SIG-M5 (cell line): ENCODE measurements around the gene FARP2.
"Not testable (repeated sequence)": the region's sequence is repeated elsewhere in the genome, so short reads cannot be mapped to it uniquely, and the experiment has no call there.

ENCODE experiments used
- DNase-seq: peaks from one replicate; lab custom pipeline; 2025; lab: John Stamatoyannopoulos, UW

Gene FARP2

DNA sequence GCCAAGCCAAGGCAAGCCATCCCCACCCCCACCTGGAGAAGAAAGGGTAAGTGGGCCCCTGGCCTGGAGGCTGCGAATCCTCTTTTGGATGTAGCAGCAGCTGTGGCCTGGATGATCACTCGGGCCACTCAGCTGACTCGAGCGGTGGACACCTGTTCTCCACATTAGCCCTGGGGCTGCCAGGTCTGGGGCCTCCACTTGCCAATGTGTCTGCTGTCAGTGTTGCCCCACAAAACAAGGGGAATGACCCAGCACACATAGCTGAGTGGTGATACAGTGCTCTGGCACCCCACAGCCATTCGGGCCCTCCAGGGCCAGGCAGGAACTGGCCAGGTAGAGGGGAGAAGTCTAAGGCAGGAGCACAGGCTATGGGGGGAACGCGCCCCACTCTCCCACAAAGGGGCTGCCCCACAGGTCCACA is 149.7 kb downstream of the FARP2 start:
- no peak for DNase-seq

DNA sequence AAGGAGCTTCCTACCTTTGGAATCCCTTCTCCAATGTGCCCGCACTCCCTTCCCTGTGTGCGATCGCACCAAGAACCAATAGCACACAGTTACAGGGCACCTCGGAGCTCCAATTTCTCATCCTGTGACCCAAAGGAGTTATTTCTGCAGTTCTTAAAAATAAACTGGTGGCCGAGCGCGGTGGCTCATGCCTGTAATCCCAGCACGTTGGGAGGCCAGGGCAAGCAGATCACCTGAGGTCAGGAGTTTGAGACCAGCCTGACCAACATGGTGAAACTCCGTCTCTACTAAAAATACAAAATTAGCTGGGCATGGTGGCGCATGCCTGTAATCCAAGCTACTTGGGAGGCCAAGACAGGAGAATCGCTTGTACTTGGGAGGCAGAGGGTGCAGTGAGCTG is 150.2 kb downstream of the FARP2 start:
- DNase-seq: not testable (repeated sequence)

DNA sequence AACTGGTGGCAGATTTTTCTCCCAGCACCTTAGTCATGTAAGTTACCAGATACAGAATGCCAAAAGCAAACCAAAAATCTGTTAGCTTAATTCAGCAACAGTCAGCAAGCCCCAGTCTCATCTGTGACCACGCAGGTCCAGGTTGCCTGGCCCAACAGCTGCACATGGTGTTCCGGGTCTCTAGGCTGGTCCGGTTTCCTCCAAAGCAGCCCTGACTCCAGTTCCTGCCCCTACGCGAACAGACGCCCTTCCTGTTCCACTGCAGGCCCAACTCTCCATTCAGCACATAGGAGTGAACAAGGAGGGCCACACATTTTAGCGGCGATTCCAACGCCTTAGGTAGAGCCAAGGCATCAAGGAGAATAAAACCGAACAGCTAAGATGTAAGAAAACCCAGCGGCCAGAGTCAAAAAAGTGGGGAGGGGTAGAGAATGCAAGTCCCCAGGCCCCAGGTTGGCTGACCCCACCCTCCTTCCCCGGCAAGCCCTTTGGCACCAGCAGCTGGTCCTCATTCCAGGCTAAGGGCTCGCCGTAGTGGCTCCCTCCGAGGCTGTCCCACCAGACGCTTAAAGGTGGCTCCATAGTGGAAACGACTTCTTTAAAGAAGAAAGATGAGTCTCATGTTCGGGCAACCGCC is 150.8 kb downstream of the FARP2 start:
- DNase-seq: no peak

DNA sequence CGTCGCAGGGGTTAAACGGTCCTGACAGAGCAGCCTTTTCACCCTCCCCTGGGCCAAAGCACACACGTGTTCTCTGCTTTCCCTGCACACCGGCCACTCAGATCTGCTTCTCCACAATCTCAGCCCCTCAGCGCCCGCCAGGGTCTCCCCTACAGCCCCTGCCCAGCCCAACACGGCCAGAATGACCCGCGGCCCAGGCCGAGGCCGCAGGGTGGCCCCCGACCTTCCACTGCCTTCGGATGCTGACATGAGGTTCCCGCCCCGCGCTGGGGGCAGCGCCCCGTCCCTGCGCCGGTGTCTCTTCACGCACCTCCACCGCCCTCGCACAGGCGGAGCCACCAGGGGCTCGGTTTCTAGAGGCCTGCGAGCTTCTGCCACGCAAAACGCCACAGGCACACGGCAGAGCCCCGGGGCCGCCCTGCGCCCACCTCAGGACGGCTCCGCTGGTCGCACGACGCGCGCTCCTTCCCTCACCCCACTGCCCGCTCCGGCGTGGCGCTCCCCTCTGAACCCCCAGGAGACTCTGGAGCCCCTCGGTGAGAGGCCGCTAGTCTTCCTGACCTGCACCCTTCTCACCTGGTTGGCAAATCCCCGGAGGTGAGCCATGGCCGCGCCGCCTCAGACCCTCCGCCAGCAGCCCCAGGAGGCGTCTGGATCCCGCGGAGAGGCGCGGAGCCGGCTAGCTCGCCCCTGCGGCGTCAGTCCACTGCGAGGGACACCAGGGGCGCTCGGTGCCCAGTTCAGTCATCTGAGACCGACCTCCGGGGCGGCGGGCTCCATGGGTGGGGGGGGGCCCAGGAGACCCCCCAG is 151.6 kb downstream of the FARP2 start:
- no peak for DNase-seq

DNA sequence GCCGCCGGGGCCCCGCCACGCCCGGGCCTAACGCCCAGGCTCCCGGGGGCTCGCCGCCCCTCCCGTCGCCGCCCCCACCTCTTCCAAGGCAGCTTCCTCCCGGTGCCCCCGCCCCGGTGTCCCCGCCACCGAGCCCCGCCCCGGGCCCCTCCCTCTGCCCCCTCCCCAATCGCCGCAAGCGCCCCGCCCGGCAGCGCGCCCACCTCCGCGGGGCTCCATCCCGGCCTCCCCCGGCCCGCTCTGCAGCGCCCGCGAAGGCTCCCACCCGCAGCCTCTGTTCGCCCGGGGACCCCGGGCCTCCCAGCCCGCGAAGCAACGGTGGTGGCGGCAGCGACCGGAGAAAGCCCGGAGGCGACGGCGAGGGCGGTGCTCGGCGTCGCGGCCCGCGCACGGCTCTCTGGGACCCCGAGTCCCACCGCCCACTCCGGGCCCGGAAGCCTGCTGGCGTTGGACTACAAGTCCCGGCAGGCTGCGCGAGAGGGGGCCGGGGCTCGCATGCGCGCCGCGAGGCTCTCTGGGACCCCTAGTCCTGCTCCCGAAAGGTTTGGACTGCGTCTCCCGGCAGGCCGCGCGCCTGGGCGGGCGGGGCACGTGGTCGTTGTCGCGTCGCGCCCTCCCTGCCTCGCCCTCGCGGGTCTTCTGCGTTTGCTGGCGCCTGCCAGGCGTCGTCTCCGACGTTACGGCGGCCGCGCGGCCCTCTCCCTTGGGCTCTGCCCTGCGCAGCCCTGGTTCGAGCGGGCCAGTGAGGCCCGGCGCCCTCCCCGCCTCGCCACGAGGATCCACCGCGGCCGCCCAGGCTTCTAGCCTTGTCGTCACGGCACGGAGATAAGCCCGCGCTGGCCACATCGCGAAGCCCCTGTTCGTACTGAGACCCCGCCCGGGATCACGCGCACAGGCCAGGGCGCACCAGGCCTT is 152.4 kb downstream of the FARP2 start, which contains the start of gene STK25:
Gene STK25 (minus strand): TSS at position 345 of the 915 bp plus-strand sequence. CDS start 549 bp downstream, outside the sequence.
- peak; percentile 85 for DNase-seq

DNA sequence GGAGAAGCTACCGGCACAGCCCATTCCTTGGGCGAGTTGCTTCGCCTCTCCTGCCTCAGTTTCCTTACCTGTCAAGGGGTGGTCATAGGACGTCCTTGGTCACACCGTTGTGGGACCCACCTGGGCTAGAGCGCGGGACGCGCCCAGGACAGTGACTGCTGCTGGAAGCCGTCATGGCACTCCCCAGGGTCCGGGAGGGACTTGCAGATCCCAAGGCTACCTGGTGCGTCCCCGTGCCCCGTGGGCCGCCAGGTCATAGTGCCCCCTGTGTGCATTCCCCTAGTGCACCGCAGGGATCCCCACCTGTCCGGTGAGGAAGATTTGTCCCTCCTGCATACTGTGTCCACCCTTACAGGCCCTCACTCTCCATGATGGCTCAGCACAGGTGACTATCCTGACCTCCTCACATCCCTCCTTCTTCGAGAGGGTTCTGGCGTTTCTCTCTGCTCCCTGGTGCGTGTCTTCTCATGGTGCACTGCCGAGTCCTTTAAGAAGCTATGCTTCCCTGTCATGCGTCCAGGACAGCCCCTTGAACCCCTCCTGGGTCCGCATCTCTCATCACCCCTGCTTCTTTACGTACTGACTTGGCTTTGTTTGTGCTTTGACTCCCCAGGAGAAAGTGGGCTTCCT is 153.2 kb downstream of the FARP2 start:
- DNase-seq: no peak

DNA sequence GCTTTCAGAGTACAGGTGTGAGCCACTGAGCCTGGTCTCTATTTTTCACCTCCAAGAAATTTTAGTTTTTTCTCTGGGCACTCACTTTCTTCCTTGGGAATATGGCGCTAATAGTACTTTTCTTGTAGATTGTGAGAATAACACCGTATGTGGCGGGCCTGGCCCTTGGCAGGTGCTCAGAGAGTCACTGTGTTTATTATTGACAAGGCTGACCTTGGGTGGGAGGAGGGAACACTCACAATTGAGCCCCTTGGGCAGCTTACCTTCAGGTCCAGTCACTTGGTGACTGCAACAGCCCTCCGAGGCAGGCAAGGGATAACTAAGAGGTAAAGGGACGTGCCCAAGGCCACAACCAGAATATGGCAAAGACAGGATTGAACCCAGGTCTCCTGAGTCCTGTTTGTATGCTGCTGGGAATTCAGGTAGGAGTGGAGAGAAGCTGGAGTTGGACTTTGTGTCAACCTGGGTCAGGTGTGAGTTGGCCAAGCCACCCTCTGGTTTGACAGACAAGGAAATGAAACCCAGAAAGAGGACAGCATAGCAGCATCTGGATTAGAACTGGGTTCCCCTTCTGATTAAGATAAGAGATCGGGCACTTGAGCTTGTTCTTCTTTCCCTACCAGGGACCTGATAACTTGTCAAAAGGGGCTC is 155.1 kb downstream of the FARP2 start:
- DNase-seq: no peak

DNA sequence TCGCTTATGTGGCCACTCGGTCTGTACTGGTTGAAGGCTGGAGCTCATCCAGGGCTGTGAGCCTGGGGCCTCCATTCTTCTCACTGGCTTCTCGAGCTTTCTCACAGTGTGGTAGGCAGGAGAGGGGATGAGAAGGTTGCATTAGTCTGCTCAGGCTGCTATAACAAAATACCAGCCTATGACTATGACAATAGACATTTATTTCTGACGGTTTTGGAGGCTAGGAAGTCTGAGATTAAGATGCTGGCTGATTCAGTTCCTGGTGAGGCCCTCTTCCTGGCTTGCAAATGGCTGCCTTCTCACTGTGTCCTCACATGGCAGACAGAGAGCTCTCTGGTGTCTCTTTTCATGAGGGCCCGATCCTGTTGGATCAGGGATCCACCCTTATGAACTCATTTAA is 158.5 kb downstream of the FARP2 start:
- no peak for DNase-seq

DNA sequence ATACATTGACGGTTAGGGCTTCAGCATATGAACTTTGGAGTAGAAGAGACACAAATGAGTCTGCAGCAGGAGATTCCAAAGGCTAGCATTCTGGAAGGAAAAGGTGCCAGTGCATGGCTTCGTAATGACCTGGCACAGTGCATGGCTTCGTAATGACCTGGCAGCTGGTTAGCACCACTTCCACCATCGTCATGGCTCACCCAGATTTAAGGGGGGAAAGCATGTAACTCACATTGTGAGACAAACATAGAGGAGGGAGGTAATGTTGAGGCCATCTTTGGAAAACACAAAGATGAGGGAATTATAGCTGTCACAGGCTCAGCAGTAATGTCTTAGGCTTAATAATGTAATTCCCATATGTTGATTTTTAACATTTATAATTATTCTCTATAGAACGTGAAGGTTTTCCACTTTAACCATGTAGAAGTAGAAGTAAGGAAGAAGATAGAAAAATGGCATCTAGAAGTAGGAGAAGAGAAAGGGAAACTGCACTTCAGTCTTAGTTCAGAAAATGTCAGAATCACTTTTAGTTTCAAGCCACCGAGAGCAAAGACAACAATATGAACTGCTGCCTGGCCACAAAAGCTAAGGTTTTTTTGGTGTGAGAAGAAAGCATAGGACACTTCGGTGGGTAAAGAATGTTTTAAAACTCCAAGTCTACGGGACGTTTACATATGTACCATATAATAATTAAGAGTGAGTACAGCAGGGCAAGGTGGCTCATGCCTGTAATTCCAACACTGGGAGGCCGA is 159.1 kb downstream of the FARP2 start:
- DNase-seq: no peak

DNA sequence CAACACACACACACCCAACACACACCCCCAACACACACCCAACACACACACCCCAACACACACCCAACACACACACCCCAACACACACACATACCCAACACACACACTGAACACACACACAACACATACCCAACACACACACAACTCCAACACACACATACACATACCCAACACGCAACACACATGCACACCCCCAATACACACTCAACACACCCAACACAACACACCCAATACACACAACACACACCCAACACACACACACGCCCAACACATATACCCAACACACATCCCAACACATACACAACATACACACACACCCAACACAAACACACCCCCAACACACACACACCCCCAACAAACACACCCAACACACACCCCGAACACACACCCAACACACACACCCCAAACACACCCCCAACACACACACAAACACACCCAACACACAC is 160.5 kb downstream of the FARP2 start:
- DNase-seq: no peak

DNA sequence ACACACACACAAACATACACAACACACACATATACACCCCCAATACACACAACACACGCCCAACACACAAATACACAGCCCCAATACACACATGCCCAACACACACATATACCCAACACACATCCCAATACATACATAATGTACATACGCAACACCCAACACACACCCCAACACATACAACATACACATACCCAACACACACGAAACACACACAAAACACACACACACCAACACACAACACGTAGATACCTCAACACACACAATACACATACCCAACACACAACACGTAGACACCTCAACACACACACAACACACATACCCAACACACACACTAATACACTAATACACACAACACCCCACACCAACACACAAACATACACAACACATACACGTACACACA is 161.2 kb downstream of the FARP2 start:
- no peak for DNase-seq

DNA sequence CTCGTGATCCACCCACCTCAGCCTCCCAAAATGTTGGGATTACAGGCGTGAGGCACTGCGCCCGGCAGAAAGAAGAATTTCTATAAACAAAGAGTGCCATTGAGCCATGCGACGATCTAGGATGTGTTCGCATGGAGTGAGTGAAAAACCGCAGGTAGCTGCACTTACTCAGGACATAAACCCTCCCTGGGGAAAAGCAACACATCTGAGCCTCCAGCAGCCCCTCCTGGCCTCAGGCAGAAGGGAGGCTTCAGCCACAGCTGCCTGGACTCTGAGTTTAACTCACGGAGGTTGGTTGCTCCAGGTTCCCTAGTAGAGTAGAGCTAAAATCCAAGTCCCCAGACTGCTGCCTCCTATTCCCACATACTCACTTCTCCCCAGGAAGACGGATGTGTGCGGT is 163.6 kb downstream of the FARP2 start:
- DNase-seq: no peak

DNA sequence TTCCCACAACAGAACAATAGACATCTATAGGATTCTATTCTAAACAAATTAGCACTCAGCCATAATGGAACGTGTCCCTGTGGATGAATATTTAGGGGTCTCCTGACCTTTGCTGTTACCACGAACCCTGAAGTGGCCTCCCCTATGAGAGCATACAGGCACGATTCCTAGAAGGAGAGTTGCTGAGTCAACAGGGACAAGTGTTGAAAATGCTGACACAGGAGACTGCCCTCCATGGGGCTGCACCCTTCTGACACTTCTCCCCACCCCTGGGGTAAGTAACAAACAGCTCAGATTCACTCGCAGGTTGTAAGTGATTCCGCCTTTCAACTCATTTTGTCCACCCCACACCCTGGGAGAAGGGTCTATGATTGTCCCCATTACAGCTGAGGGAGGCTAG is 166.4 kb downstream of the FARP2 start:
- no peak for DNase-seq

DNA sequence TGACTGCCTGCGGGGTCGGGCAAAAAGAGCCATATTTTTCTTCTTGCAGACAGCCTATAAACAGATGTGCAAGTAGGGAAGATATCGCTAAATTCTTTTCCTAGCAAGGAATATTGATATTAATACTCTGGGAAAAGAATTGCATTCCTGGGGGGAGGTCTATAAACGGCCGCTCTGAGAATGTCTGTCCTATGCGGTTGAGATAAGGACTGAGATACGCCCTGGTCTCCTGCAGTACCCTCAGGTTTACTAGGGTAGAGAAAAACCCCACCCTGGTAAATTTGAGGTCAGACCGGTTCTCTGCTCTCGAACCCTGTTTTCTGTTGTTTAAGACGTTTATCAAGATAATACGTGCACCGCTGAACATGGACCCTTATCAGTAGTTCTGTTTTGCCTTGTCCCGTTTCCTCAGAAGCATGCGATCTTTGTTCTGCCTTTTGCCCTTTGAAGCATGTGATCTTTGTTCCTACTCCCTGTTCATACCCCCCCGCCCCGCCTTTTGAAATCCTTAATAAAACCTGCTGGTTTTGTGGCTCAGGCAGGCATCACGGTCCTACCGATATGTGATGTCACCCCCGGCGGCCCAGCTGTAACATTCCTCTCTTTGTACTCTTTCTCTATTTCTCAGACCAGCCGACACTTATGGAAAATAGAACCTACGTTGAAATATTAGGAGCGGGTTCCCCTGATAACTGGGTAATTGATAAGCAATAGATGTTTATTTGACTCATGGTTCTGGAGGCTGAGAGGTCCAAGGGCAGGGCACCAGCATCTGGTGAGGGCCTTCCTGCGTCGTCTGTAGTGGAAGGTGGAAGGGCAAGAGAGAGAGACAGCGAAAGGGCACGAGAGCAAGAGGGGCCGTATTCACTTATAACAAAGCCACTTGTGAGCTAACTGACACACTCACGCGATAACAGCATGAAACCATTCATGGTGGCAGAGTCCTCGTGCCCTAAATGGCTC is 170.0 kb downstream of the FARP2 start:
- not testable (repeated sequence) for DNase-seq

DNA sequence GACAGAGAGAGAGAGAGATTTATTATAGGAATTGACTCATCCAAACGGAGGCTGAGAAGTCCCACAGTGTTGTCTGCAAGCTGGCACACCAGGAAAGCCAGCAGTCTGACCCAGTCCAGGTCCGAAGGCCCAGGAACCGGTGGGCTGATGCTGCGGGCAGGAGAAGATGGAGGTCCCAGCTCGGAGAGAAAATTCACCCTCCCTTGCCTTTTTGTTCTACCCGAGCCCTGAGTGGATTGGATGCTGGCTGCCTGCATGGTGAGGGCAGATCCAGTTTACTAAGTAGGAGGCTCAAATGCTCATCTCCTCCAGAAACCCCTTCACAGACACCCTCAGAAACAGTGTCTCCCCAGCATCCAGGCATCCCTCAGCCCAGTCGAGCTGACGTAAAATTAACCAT is 174.5 kb downstream of the FARP2 start:
- no peak for DNase-seq

DNA sequence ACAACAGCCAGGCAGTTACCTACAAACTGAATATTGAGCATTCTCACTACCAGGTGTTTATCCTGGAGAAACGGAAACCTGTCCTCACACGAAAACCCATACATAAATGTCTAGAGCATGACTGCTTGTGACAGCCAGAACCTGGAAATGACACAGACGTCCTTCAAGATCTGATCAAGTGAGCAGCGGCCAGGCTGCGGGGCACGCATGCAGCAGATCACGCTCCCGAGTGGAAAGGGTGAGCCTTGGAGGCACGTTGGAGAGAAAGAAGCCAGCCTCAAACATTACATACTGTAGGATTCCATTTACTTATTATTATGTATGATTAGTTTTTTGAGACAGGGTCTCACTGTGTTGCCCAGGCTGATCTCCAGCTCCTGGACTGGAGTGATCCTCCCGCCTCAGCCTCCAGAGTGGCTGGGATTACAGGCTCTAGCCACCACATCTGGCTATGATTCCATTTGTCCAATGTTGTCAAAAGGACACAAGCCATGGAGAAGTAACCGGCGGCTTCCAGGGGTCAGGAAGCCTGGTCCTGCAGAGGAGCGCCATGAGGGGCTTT is 175.2 kb downstream of the FARP2 start:
- no peak for DNase-seq

DNA sequence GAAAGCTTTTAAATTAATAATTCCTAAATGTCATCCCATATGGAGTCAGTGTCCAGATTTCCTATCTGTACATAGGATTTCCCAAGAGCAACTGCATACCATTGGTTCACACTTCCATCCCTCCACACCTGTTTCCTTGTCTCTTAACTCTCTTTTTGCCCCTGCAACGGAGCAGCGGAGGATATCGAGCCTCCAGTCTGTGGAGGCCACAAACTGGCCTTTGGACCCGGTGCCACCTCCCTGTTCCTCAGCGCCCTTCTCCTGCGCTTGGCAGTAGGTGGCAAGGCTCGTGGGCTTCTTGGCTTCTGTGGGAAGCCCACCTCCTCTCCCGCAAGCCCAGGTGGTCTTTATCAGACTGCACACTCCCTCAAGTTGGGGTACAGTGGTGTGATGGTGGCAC is 176.1 kb downstream of the FARP2 start:
- DNase-seq: no peak

DNA sequence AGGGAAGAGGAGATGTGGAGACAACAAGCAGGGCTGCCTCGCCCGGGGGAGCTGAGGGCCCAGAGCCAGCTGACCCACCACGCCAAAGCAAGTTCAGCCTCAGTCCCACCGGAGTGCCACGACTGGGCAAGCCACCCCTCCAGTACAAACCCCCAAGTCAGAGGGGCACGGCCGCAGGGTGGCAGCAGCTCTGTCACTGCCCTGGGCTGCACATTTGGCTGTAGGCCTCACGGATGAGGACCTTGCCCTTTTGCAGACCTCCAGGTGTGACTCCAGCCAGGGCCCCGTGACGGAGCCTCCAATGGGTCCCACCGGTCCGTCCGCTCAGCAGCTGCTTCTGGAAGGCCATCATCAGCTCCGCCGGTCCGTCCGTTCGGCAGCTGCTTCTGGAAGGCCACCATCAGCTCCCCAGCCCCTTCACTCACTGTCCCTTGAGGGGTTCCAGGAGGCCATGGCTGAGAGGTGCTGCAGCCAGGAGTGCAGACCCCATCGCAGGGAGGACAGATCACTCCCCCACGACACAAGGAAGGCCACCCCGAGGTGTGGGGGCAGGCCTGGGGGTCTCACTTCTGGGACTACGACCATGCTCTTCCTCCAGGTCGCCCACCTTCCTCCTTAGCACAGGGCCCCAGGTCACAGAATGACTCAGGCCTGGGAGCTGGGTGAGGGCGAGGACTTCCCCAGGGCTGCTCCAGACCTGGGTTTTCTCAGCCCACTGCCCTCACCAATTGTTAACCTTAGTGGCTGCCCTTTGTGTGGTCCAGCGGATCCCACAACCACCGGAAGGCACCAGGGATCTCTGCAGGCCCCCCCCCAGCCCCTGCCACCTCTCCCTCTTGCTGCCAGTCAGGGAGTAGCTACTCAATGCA is 176.9 kb downstream of the FARP2 start:
- no peak for DNase-seq
